ENCODE data around the gene WDR89.
A peak's percentile ranks its signal among the peaks of the same experiment; 100 is the strongest.

The WDR89 gene

GRCh38 chr14:63555572-63555971 lies 86.1 kb downstream of the WDR89 start:
- H3K27me3 ChIP-seq: no peaks in the 10 kb centered on the region
- no peaks in the 10 kb centered on the region for H3K36me3 ChIP-seq
- H3K4me1 ChIP-seq: peaks cover 0 to 10% (median 0%) of the 10 kb centered on the region in 10 experiments; a peak in 6 of 20 replicates
- H3K27ac ChIP-seq: no peak overlapping the region
- H3K4me3 ChIP-seq: no peak overlapping the region
- no peak overlapping the region for H3K4me2 ChIP-seq
- TF ChIP-seq Cebpa-rat (IDR thresholded peaks at IDR 0.05): no peak
- H3K9me3 ChIP-seq (replicated peaks in 1 of 11): no peaks in the 10 kb centered on the region
- no peaks in the 10 kb centered on the region for H4K20me1 ChIP-seq
- H3K9ac ChIP-seq: no peak overlapping the region

- Histone ChIP-seq H3K9ac (no peak overlapping the region), H3K4me3 (no peak overlapping the region), H3K27ac (no peak overlapping the region), H3K27me3 (no peaks in the 10 kb centered on the region), H3K9me3 (replicated peaks in 1 of 11) (no peaks in the 10 kb centered on the region), H3K4me2 (peak overlapping the region in 3 of 11 experiments; percentile 20 to 53 (median 34); a peak in 6 of 22 replicates), H3K4me1 (peaks cover 0 to 10% (median 0%) of the 10 kb centered on the region in 10 experiments; a peak in 6 of 20 replicates), H4K20me1 (no peaks in the 10 kb centered on the region), H3K36me3 (no peaks in the 10 kb centered on the region)
- no peak for TF ChIP-seq Cebpa-rat (IDR thresholded peaks at IDR 0.05)
Measured at GRCh38 chr14:63551332-63551731, 90.3 kb downstream of the WDR89 start.

GRCh38 chr14:63547798-63548335 lies 93.8 kb downstream of the WDR89 start:
- Histone ChIP-seq H3K4me2 (no peak overlapping the region), H3K4me1 (peaks cover 7 to 18% (median 9%) of the 10 kb centered on the region in 10 experiments; a peak in 19 of 20 replicates)

More at GRCh38 chr14:63547798-63548335, 93.8 kb downstream of the WDR89 start:
- no peaks in the 10 kb centered on the region for H3K27me3 ChIP-seq
- no peak overlapping the region for H3K27ac ChIP-seq
- no peaks in the 10 kb centered on the region for H4K20me1 ChIP-seq
- no peak for TF ChIP-seq Cebpa-rat (IDR thresholded peaks at IDR 0.05)
- no peak overlapping the region for H3K4me3 ChIP-seq
- H3K9ac ChIP-seq: no peak overlapping the region
- no peaks in the 10 kb centered on the region for H3K36me3 ChIP-seq
- no peaks in the 10 kb centered on the region for H3K9me3 ChIP-seq (replicated peaks in 1 of 11)

All from BLaER1 treated with 17β-estradiol and CSF1 and Interleukin-3, amounts not matched to agents 10 nM and 100 nM (cell line).